Measurements from ENCODE around the gene KIAA1191.
A peak's percentile ranks its signal among the peaks of the same experiment; 100 is the strongest.

KIAA1191 gene

DNA sequence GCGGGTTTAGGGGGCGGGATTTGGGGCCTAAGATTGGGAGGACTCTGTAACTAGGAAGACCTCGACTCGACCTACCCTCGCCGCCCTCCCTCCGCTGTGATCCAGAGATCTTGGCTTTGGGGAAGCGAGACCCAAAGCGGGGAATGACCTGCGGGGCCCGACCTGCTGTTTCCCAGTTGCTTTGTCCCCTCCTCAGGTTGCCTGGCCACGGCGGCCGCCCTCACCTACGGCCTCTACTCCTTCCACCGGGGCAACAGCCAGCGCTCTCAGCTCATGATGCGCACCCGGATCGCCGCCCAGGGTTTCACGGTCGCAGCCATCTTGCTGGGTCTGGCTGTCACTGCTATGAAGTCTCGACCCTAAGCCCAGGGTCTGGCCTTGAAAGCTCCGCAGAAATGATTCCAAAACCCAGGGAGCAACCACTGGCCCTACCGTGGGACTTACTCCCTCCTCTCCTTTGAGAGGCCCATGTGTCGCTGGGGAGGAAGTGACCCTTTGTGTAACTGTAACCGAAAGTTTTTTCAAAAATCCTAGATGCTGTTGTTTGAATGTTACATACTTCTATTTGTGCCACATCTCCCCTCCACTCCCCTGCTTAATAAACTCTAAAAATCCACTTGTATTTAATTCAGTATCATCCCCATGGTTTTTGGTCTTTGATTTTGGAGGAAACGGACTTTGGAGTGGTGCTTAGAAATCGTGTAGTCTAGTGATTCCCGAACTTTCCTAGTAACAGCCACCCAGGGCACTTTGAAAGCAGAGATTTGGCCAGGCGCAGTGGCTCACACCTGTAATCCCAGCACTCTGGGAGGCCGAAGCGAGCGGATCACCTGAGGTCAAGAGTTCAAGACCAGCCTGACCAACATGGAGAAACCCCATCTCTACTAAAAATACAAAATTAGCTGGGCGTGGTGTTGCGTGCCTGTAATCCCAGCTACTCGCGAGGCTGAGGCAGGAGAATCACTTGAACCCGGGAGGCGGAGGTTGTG, 27.9 kb upstream of the KIAA1191 start:
- peak in 2 of 4 experiments; percentile 69 to 71 for DNase-seq

DNA sequence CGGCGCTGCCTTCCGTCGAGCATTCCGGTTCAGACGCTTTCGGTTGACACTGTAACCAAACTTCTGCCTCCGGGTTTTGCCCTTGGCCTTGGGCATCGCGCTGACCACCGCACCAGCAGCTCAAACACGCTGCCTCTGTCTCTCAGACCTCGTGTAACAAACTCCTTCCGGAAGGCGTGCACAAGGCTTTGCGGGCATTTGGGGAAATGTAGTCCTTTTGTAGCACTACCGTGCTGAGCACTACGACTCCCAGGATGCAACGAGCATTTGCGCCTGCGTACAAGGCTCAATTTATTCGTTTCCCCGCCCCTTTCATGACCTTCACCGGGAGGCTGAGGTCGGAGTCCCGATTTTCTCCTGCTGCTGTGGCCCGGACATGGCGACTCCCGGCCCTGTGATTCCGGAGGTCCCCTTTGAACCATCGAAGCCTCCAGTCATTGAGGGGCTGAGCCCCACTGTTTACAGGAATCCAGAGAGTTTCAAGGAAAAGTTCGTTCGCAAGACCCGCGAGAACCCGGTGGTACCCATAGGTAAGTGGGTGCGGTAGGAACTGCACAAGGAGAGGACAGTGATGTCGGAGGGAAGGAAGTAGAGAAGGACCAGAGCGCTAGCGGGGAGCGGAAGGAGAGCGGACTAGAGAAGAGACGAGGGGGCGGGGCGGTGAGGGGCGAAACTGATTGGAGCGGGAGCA, 27.0 kb upstream of the KIAA1191 start, which contains the start of the genes HIGD2A and NOP16:
TSS of gene HIGD2A (plus strand) at position 308 of the 691 bp plus-strand sequence. CDS start at position 377, 69 bp downstream.
TSS of gene NOP16 (minus strand) at position 155 of the 691 bp plus-strand sequence. CDS start at position 96, 59 bp downstream.
- DNase-seq: peak; percentile 97 to 98 (median 98)

DNA sequence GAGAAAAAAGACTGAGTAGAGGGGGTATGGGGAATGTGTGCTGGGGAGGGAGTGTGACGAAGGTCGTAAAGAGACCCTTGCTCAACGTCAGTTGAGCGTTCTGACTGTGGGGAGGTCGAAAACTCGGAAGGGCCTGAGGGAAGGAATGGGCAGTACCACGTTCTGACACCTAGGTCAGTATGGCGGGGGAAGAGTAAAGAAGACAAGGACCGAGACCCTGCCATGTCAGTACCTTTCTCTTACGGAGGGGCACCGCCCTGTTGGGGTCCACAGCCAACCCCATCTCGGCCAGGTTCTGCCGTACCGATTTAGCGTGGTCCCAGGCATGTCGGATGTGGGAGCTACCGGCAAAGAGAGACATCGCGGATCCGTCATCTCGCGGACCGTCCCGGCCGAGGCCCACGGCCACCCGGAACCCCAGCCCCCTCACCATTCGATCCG, 26.5 kb upstream of the KIAA1191 start:
- DNase-seq: no peak

DNA sequence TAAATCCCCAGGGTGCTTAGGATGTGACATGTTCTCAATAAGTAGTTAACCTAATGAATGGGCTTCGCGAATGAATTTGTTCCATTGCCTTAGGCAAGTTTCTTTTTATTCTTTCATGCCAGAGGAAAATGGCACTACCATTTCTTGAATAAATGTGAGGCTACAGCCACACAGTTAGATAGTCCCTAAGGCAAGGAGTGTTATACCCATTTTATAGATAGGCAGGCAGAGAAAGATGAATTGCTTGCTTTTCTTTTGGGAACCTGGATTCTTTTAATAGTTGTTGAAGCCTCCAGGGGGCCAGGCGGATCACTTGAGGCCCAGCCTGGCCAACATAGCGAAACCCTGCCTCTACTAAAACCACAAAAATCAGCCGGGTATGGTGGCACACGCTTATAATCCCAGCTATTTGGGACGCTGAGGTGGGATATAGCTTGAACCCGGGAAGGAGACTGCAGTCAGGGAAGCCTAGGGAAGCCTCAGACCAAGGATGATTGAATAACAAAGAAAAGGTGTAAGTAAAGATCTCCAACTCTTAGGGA, 25.9 kb upstream of the KIAA1191 start:
- DNase-seq: no peak

DNA sequence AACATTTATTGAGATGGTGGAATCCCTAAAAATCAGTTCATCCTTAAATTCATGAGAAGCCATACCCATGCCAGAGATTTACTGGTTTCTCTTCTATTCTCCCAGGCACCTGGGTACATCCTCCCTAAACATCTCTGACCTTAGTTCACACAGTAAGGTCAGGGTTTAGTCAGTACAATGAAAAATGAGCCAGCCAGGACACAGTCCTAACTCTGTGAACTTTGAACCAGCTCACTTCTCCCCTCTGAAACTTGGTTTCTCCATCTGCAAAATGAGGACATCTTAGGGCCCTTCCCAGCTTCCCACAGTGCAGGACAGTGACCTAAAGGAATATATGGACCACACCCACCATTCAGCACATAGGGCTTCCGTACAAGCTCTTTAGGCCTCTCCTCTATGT, 24.9 kb upstream of the KIAA1191 start:
- DNase-seq: no peak

DNA sequence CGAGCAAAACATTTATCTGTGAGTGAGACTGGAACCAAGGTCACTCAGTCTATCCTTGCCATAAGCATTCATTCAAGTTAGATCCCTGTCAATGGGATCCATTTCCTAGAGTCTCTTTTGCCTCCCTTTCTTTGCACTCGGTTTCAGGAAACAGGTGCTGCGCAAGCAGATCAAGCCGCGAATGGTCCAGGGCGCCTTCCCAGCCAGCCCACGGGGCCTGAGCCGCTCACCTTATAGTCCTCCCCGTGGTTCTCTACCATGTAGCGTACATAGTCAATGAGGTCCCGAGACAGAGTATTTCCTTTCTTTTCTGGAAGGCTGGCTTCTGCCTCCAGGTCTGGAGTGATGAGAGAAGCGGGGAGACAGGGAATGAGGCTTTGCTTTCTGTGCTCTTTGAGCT, 23.4 kb upstream of the KIAA1191 start:
- DNase-seq: no peak

DNA sequence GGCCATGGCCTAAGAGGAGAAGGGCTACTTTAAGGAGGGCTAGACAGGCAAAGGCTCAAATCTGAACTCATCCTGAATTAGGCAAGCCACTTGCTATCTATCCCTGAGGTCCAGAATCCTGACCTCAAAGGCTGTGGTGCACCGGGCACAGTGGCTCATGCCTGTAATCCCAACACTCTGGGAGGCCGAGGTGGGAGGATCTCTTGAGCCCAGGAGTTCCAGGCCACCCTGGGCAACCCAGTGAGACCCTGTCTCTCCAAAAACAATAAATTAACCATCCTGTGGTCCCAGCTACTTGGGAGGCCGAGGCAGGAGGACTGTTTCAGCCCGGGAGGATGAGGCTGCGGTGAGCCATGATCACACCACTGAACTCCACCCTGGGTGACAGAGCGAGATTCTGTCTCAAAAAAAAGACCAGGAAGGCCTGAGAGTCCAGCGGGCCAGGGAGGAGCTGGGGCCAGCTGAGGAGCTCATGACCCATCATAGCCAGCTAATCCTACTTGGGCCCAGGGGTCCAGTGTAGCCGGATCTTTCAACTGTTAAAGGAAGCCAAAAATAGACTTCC, 22.9 kb upstream of the KIAA1191 start:
- DNase-seq: no peak

DNA sequence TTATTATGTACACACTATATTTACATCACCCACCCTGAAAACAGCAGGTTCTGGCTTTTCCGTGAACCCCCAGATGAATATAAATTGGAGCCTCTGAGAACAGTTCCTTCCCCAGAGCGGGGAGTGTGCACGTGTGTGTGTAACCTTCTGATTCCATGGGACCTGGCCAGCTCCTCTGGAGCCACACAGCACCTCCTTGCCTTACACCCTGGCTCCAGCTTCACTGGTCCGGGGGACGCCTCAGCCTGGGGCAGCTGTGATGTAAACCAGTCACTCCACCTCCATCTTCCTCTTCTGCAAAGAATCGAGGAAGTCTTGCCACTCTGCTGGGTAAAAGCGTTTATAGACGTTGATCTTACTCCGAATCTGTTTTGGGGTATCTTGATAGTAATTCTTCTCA, 22.4 kb upstream of the KIAA1191 start:
- DNase-seq: no peak

DNA sequence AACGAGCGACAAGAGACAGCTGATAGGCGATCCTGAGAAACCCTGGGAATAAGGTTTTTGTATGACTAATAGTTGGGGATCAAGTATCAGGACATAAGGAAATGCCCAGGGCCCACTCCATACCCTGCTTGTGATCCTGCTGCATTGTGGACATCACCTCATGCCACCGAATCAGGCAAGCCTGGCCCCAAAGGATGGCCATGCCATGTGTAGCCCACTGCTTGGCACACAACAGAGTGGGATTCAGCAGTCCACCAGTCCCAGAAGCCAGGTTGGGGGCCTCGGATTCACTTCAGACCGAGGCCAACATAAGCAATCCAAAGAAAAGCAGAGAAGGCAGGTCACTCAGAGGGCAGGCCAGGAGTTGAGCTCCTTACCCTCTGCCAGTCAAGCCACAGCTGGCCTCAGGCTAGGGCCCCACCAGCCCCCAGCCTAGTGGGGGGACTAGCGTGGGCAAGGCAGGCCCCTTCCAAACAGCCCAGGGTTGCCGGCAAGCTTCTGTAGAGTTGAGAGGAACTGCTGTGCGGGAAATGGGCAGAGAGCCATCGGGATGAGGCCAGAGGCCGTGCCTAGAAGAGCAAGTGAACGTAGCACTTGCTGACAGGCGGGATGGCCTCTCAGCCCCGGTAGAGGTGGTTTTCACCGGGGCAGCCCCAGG, 21.8 kb upstream of the KIAA1191 start:
- no peak for DNase-seq

DNA sequence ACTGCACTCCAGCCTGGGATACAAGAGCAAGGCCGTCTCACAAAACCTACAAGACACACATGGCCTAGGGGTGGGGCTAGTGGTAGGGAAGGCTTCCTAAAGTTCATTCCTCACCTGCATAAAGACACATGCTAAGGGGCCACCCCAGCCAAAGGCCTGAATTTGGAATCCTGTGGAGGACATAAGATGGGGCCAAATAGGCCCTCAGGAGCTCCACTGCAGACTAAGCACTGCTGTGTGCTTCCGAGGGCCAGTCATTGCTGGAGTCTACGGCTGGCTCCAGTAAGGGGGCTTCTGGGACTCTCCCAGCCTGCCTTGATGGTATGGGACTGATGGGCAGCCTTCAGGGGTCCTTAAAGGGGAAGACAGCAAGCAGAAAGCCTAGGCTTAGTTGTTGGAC, 21.2 kb upstream of the KIAA1191 start:
- DNase-seq: no peak

DNA sequence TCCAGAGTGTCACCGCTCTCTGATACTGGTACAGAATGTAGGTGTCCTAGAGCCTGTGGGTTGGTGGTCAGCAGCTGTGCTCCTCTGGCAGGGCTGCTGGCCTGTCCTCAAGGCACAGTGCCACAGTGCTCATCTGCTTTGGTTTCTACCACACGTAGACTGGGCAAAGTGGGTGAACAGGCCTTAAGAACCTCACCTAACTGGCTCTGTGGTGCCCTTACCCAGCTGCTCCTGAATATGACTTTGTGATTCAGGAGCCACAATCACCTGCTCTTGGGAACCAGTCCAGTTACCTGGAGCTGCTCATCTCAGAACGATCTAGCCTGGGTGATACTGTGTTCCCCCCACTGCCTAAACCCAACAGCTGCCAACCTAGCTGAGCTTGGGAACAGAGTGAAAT, 20.4 kb upstream of the KIAA1191 start:
- no peak for DNase-seq

DNA sequence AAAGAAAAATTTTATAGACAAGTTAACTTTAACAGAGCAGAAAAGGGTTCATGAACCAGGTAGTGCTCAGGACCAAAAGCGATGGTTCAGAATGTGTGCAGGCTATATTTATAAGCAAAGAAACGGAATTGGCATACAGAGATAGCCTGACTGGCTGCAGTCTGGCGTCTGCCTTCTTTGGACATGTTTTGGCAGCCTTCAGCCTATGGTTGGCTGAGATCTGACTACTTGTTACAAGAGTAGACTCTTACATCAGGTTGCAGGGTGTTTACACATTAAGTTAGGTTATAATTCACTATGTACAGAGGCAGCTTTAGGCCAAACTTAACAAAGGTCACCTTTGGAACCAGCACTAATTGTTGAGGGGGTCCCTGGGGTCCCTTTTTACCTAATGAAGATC, 19.9 kb upstream of the KIAA1191 start:
- no peak for DNase-seq

DNA sequence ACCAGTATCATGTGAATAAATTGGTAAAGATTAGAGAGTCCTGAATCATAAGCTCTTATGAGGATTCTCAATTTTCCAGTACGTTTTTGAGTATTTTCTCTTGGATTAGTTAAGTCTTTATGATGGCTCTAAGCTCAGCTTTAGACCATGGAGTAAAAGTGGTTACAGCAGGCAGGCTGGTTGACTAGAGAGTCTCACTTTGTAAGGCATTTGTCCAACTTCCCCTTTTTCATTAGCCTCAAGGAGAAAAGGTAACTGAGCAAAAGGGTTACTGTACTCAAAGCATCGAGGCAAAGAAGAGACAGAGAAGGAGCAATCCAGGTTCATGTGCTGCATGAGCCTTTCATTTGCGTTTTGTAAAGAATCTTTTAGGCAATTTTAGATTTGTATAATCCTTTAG, 18.3 kb upstream of the KIAA1191 start:
- no peak for DNase-seq

DNA sequence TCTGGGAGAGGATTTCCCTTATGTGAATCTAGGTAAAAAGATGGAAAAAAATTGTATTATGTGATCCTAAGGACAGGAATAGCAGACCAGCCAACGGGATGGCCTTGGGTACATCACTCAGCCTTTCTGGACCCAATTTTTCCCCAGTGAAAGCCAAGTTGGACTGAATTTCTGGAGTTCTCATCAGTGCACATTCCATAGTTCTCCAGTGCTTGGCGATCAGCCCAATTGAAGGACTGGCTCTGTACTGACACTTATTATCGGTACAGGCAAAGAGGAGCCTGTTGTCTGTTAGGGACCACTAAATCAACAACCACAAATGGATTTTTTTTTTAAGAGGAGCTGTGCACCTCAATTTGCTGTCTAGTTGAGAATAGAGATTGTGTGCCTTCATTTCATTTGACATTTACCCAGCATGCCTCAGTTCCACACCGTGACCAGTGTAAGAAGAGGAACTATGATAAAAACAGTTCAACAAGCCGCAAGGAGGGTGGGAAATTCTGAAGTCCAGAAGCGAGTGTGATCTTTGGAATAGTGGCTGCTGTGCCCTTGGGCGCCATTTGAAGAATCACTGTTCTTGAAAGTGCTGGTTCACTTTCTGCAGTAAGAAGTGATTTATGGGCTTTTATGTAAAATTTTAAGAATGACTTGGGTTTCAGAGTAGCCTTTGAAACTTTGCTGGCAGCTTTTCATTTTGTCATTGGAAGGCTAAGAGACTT, 11.7 kb upstream of the KIAA1191 start:
- no peak for DNase-seq

DNA sequence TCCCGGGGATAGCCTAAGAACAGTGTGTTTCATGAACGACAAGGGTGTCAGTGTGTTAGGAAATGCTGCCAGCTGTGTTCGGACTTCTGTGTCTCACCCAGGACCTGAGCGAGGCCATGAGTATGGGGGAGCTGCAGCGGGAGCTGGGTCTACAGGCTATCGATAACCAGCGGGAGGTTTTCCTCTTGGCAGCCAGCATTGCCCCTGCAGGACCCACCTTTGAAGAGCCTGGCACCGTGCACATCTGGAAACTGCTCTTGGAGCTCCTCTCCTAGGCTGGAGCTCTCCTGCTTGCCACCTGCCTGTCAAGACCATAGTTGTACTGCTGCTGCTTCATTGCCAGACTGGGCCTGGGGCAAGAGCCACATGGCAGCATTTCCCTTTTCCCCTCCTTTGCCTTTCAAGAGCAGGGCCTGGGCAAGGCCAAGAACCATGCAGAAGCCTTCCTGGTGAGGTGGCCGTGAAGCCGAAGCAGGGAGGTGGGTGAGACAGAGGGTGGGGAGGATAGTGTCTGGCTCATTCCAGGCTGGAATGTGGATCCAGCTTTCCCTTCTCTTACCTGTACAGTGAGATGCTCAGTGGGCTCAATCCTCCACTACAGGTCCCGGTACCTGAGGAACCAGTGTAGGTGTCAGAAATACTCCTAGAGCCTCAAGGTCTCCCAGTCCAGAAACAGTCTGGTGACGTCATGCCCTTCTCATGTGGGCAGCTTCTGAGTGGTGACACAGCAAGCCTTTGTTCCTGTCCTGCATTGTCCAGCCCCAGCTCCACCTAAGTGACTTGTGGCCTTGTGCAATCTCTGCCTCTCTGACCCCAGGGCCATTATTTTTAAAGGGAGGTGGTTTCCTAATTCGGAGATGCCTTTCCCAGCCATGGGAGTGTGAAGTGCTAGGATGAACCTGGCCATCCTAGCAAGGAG, 10.3 kb upstream of the KIAA1191 start:
- no peak for DNase-seq

DNA sequence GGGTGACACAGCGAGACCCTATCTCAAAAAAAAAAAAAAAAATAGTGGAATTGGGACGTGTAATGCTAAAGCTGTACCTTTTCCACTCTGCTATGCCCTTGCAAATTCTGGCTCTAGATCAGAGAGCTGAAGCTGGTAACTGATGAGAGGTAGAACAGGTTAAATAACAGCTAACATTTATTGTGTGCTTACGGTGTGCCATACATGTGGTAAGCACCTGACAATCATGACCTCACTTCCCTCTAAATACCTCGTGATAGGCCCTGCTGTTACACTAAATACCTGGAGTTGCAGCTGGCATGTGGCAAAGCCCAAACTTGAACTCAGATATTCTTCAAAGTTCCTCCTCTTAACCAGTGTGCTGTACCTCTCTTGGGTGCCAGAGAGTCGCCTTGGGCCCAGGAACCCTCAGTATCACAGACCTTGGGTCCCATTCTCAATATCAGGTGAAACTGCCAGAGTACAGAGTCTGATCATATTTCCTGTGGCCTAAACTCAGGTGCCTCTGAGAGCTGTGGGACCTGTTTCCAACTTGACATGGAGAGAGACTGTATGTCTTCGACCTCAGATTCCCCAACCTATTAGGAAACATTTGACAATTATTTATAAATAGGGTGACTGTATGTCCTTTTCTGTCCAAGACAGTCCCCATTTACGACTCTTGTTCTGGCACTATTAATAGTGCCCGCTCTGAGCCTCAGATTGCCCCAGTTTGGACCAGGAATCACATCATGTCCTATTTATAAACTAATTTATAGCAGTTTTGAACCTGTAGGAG, 8.6 kb upstream of the KIAA1191 start:
- no peak for DNase-seq

DNA sequence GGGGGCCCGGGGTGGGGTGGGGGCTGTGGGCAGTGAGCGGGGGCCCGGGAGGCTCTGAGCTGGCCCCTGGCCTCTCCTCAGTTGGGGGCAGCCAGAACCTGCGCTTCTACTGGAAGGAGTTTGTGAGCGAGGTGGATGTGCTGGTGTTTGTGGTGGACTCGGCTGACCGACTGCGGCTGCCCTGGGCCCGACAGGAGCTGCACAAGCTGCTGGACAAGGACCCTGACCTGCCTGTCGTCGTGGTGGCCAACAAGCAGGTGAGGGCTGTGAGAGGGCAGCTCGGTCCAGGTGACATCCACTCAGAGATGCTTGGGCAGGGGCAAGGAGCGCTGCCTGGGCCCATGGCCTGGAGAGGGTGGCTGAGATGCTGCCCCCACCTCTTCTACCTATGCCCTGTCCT, 7.2 kb upstream of the KIAA1191 start:
- DNase-seq: no peak

DNA sequence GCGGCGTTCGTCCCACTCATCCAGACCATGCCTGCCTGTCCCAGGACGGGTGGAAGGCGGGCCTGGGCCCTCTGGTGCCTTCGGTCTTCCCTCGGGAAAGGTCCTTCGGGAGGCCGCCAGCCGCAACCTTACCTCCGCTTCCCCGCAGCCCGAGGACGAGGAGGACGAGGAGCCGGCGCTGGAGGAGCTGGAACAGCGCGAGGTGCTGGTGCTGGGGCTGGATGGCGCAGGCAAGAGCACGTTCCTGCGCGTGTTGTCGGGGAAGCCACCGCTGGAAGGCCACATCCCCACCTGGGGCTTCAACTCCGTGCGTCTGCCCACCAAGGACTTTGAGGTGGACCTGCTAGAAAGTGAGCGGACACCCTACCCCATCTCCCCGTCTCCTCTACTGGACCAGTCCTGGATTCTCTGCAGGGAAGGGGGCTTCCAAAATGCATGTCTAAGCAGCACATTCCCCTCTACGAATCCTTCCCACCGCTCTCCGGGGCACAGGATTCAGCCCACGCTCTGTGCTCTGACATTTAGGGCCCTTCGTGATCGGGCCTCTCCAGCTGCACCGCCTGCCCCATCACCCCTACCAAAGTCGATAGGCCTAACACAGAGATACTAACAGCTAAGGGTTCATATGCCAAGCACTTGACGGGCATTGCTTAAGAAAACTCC, 4.8 kb upstream of the KIAA1191 start:
- no peak for DNase-seq
